Keratinocyte (primary cell): ENCODE results near the gene GAL3ST2. TPM values are rescaled to one million over a fixed set of nuclear protein-coding genes. Genes with fewer than 3 reads are reported as not detected.

Experiments used
- DNase-seq: peaks from one replicate; pipeline ENCODE4 v3.0.0-alpha.2; 2011; ENCODE audit warnings: low read depth, missing footprints, low spot score
- FAIRE-seq: peaks from 2 replicates; lab custom pipeline; 2011; peaks lifted over from hg19 to GRCh38; lab: Jason Lieb, UNC
- H2AFZ ChIP-seq: 2 replicates; pipeline ENCODE4 v1.6.0; 2012; ENCODE audit warnings: low read length, control low read depth, inconsistent platforms; ENCODE audit not compliant: control insufficient read depth
- H3K27ac ChIP-seq: 2 replicates; pipeline ENCODE4 v1.5.1; 2011; ENCODE audit warnings: low read length; ENCODE audit not compliant: control insufficient read depth, insufficient read depth
- H3K27me3 ChIP-seq: 3 replicates; pipeline ENCODE4 v1.6.0; 2011; ENCODE audit warnings: low read length; ENCODE audit not compliant: control insufficient read depth, insufficient read depth; ENCODE audit errors: extremely low read depth
- H3K36me3 ChIP-seq, 2 experiments: 2 replicates in 1 of 2; 3 replicates in 1 of 2; pipeline ENCODE4 v1.5.1; 2011; ENCODE audit warnings: low read length in 2 of 2, mild to moderate bottlenecking in 1 of 2; ENCODE audit not compliant: control insufficient read depth in 2 of 2, insufficient read depth in 2 of 2; ENCODE audit errors: extremely low read depth in 1 of 2
- H3K4me1 ChIP-seq: 3 replicates; pipeline ENCODE4 v1.5.1; 2011; ENCODE audit warnings: low read length; ENCODE audit not compliant: control insufficient read depth, insufficient read depth; ENCODE audit errors: extremely low read depth
- H3K4me2 ChIP-seq: 3 replicates; pipeline ENCODE4 v1.6.0; 2011; ENCODE audit warnings: low read depth, low read length; ENCODE audit not compliant: control insufficient read depth, insufficient read depth; ENCODE audit errors: extremely low read depth
- H3K4me3 ChIP-seq, 3 experiments: fragments of 200-600 bp in 1 of 3; sonication (generic) in 1 of 3; 2 replicates in 2 of 3; 3 replicates in 1 of 3; pipeline ENCODE4 v1.5.1; 2011 to 2016; ENCODE audit warnings: low read length in 3 of 3, mild to moderate bottlenecking in 3 of 3, control low read depth in 2 of 3, inconsistent platforms in 1 of 3, low read depth in 1 of 3, mixed read lengths in 1 of 3, mixed run types in 1 of 3, moderate library complexity in 1 of 3; ENCODE audit not compliant: control insufficient read depth in 2 of 3, insufficient read depth in 2 of 3; ENCODE audit errors: extremely low read depth in 1 of 3
- H3K79me2 ChIP-seq: 2 replicates; pipeline ENCODE4 v1.6.0; 2012; ENCODE audit warnings: low read length; ENCODE audit not compliant: control insufficient read depth, insufficient read depth
- H3K9ac ChIP-seq: 3 replicates; pipeline ENCODE4 v1.6.0; 2011; ENCODE audit warnings: low read length; ENCODE audit not compliant: control insufficient read depth, insufficient read depth; ENCODE audit errors: extremely low read depth
- H3K9me1 ChIP-seq: 3 replicates; pipeline ENCODE4 v1.6.0; 2011; ENCODE audit warnings: low read length; ENCODE audit not compliant: control insufficient read depth, insufficient read depth; ENCODE audit errors: extremely low read depth
- H3K9me3 ChIP-seq: 2 replicates; pipeline ENCODE4 v1.5.1; 2012; ENCODE audit warnings: low read depth, low read length; ENCODE audit not compliant: control insufficient read depth
- H4K20me1 ChIP-seq: 3 replicates; pipeline ENCODE4 v1.6.0; 2011; ENCODE audit warnings: low read length; ENCODE audit not compliant: control insufficient read depth, insufficient read depth; ENCODE audit errors: extremely low read depth
- EZH2 ChIP-seq: IDR thresholded peaks from one replicate; pipeline ENCODE4 v1.6.1; 2012; ENCODE audit warnings: inconsistent platforms, mild to moderate bottlenecking, low read length, moderate library complexity
- dilution Hi-C: fragments of 300-500 bp; cut with MboI; formaldehyde crosslinking; loops from one replicate; pipeline ENCODE4 v1.7.0; 2020; ENCODE audit warnings: low sequenced_read_pairs; ENCODE audit not compliant: extremely low pct_ligation_motif_present
- polyA plus RNA-seq, 5 experiments: library from polyadenylated mRNA; depleted of rRNA in 3 of 5; stranded (reverse) in 3 of 5; stranded (forward) in 1 of 5; unstranded in 1 of 5; fragments of >200 nt; gene quantifications; 1 replicate in 1 of 5; 2 replicates in 3 of 5; 3 replicates in 1 of 5; pipeline versions ENCODE4 v1.2.1 to v1.2.3, GENCODE V29; 2011 to 2012; ENCODE audit warnings: missing spikeins in 2 of 5, low read depth in 1 of 5, low replicate concordance in 1 of 5
- TF ChIP-seq, protein P1 (sequence below), 3 experiments: IDR thresholded peaks in 1 of 3; conservative IDR thresholded peaks in 1 of 3; optimal IDR thresholded peaks in 1 of 3; 2 replicates in 2 of 3; 3 replicates in 1 of 3; pipeline versions ENCODE3 to v1.5.1; 2011; ENCODE audit warnings: low read length in 3 of 3, mild to moderate bottlenecking in 3 of 3, moderate library complexity in 2 of 3, control low read depth in 1 of 3, inconsistent platforms in 1 of 3; ENCODE audit not compliant: insufficient read depth in 2 of 3; ENCODE audit errors: extremely low read depth in 1 of 3

Gene GAL3ST2
- polyA plus RNA-seq, 1 donor (not counting 4 experiments of a cell fraction or from before 2014, with no cell fraction given) = not detected

DNA sequence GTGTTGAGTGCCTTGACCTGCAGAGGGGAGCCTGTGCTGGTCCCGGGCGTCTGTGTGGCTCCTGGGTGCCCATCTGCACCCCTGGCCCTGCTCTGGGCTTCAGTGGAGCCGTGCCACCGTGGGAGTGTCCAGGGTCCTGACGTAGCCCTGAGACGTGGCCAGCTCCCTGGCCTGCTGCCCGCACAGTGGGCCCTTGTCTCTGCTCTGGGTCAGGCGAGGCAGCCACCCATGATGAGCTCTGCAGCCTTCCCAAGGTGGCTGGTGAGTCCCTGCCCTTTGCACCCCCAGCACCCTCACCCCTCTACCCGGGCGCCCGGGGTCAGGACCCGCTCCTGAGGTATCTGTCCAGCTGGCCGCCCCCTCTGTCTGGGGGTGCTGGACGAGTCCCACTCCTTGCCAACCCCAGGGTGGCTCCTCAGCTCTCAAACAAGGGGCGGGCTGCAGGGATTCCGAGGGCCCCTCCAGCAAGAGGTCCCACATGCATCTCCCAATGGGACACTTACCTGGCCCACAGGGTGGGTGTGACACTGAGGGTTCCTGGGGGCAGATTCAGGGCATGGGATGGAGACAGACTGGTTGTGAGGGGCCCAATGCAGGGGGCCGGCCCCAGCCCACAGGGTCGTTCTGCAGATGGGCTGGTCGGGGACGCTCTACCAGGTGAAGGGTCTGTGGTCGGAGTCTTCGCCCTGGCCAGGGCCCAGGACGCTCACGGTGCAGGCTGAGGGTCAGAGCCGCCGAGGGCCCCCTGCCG is 34.8 kb downstream of the GAL3ST2 start:
- Histone ChIP-seq H3K4me2 (no peak overlapping the region), H3K9ac (no peak overlapping the region), H3K4me3 (no peak overlapping the region), H3K4me1 (no peaks in the 10 kb centered on the region), H3K9me1 (no peaks in the 10 kb centered on the region), H3K27me3 (no peaks in the 10 kb centered on the region), H2AFZ (no peak overlapping the region), H3K27ac (no peak overlapping the region), H3K79me2 (no peaks in the 10 kb centered on the region), H4K20me1 (no peaks in the 10 kb centered on the region), H3K9me3 (no peaks in the 10 kb centered on the region), H3K36me3 (no peaks in the 10 kb centered on the region)
- TF ChIP-seq, protein P1, sequence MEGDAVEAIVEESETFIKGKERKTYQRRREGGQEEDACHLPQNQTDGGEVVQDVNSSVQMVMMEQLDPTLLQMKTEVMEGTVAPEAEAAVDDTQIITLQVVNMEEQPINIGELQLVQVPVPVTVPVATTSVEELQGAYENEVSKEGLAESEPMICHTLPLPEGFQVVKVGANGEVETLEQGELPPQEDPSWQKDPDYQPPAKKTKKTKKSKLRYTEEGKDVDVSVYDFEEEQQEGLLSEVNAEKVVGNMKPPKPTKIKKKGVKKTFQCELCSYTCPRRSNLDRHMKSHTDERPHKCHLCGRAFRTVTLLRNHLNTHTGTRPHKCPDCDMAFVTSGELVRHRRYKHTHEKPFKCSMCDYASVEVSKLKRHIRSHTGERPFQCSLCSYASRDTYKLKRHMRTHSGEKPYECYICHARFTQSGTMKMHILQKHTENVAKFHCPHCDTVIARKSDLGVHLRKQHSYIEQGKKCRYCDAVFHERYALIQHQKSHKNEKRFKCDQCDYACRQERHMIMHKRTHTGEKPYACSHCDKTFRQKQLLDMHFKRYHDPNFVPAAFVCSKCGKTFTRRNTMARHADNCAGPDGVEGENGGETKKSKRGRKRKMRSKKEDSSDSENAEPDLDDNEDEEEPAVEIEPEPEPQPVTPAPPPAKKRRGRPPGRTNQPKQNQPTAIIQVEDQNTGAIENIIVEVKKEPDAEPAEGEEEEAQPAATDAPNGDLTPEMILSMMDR (optimal IDR thresholded peaks at IDR 0.05 in 1 of 3, IDR thresholded peaks at IDR 0.05 in 1 of 3, conservative IDR thresholded peaks at IDR 0.05 in 1 of 3; ENCODE audit: extremely low read depth in 1 of 3, insufficient read depth in 2 of 3, low read length in 3 of 3) = no peak
- TF ChIP-seq EZH2 = no peak
- no peak for DNase-seq
- dilution Hi-C loops = no loop called here
- no peak for FAIRE-seq

DNA sequence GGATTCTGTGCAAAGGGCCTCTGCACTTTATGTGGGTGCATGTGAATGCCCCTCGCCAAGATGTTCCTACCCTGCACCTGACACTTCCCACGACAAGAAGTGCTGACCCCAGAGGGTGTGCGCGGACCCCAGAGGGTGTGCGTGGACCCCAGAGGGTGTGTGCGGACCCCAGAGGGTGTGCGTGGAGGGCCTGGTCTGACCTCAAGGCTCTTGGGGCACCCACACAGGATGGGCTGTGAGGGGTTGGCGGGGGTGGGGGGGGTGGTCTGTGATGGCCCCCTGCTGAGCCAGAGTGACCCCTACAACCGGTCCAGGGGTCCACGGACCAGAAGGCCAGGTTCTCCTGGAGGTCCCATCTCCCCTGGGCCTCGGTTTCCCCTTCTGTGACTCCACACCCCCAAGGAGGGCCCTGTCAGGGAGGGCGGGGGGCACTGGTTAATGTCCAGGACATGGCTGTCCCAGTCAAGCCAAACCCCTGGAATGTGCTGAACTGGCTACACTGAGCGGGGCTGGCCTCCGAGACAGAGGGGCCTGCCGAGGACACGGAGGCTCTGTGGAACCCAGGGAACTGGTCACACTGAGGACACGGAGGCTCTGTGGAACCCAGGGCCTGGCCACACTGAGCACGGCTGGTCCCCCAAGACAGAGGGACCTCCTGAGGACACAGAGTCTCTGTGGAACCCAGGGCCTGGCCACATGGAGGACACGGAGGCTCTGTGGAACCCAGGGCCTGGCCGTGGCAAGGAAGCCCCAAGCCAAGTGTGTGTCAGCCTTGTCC is 35.5 kb downstream of the GAL3ST2 start:
- Histone ChIP-seq H2AFZ (no peak overlapping the region), H4K20me1 (no peaks in the 10 kb centered on the region), H3K79me2 (no peaks in the 10 kb centered on the region), H3K4me1 (no peaks in the 10 kb centered on the region), H3K4me3 (no peak overlapping the region), H3K9me1 (no peaks in the 10 kb centered on the region), H3K27me3 (peaks cover 6% of the 10 kb centered on the region), H3K9ac (no peak overlapping the region), H3K4me2 (no peak overlapping the region), H3K9me3 (no peaks in the 10 kb centered on the region), H3K36me3 (no peaks in the 10 kb centered on the region), H3K27ac (no peak overlapping the region)
- dilution Hi-C loops = no loop called here
- no peak for DNase-seq
- TF ChIP-seq EZH2 = no peak
- TF ChIP-seq, protein P1 (optimal IDR thresholded peaks at IDR 0.05 in 1 of 3, IDR thresholded peaks at IDR 0.05 in 1 of 3, conservative IDR thresholded peaks at IDR 0.05 in 1 of 3; ENCODE audit: extremely low read depth in 1 of 3, insufficient read depth in 2 of 3, low read length in 3 of 3) = no peak
- no peak for FAIRE-seq
